Measurements from ENCODE around the gene BICD2.

- TF ChIP-seq CTCF (IDR thresholded peaks at IDR 0.05; ENCODE audit: low read depth, low read length, missing input control) = no peak
- TF ChIP-seq MAX (IDR thresholded peaks at IDR 0.05) = no peak
- TF ChIP-seq RAD21 (IDR thresholded peaks at IDR 0.05) = no peak
- no peak for TF ChIP-seq JUND (IDR thresholded peaks at IDR 0.05)
- TF ChIP-seq REST (IDR thresholded peaks at IDR 0.05) = no peak
- TF ChIP-seq ATF3 (IDR thresholded peaks at IDR 0.05) = no peak
- TF ChIP-seq TAF1 (conservative IDR thresholded peaks at IDR 0.05) = no peak
- TF ChIP-seq GABPA (IDR thresholded peaks at IDR 0.05 in 1 of 2, conservative IDR thresholded peaks at IDR 0.05 in 1 of 2) = no peak
- no peak for TF ChIP-seq SP1 (IDR thresholded peaks at IDR 0.05)
- TF ChIP-seq YY1 (IDR thresholded peaks at IDR 0.05) = no peak
- TF ChIP-seq RXRA (IDR thresholded peaks at IDR 0.05) = no peak
- no peak for TF ChIP-seq ZBTB33 (IDR thresholded peaks at IDR 0.05)
Observed at GRCh38 chr9:92666236-92666635, 98.4 kb downstream of the BICD2 start.
